HG02981 (cell line): Measurements from ENCODE around the gene PTPN3.
A peak's percentile ranks its signal among the peaks of the same experiment; 100 is the strongest.

Source experiments
- ATAC-seq: cut with Tn5 transposase; IDR thresholded peaks from one replicate; pipeline ENCODE4 v1.9.1; 2021; ENCODE audit warnings: mild to moderate bottlenecking, moderate library complexity; ENCODE audit not compliant: unreplicated experiment

PTPN3 gene

GRCh38 chr9:109454601-109455155 is 43.4 kb downstream of the PTPN3 start:
- no peak for ATAC-seq

DNA sequence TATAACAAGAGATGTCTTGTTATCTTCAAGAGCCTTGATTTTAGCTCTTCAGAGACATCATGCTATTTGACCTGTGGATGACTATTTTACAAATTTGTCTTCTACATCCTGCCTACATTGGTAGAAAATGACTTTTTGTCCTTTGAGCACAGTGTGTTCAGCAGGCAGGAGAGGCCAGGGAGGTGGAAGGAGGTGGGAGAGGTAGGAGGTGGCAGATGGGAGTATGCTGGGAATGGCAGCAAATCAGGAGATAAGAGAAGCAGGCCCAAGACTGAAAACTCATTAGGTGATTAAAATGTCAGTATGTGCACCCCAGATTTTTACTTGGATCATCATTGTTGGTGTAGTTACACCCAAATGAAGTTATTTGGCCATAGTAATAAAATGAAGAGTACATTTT is 44.1 kb downstream of the PTPN3 start:
- no peak for ATAC-seq

- ATAC-seq, result no peak
These were observed 44.8 kb downstream of the PTPN3 start for GRCh38 chr9:109453210-109453842.

DNA sequence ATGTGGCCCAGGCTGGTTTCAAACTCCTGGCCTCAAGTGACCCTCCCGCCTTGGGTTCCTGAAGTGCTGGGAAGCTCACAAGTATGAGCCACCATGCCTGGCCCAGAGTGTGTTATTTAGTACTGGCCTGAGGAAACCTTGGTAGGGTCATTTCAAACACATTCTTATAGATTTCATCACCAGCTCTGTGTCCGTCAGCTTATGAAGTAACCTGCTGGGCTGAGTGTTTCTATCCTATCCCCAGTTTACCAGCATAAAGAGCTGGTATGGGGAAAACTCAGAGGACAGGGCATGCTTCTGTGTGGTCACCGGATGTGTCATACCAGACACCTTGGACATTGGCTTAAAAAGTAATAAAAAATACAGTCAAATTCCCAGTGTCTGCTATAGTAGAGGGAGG is 45.3 kb downstream of the PTPN3 start:
- ATAC-seq, result no peak

GRCh38 chr9:109451311-109452025 is 46.6 kb downstream of the PTPN3 start:
- no peak for ATAC-seq

DNA sequence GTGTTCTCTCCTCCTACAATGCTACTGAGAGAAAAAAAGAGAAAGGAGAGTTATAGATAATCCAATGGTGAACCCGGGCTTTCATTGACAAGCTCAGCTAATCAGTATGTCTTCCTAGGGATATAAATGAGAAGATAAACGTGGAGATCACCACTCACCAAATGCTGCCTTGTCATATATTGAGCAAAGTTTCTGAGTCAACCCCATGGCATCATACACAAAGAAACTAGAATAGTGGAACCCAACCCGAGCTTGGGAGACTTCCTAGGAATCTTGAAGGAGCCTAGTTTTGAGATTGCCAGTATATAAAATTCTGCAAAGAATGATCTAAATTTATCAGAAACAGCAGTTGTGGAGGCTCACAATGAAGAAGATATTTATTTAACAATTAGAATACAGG is 47.8 kb downstream of the PTPN3 start:
- no peak for ATAC-seq

DNA sequence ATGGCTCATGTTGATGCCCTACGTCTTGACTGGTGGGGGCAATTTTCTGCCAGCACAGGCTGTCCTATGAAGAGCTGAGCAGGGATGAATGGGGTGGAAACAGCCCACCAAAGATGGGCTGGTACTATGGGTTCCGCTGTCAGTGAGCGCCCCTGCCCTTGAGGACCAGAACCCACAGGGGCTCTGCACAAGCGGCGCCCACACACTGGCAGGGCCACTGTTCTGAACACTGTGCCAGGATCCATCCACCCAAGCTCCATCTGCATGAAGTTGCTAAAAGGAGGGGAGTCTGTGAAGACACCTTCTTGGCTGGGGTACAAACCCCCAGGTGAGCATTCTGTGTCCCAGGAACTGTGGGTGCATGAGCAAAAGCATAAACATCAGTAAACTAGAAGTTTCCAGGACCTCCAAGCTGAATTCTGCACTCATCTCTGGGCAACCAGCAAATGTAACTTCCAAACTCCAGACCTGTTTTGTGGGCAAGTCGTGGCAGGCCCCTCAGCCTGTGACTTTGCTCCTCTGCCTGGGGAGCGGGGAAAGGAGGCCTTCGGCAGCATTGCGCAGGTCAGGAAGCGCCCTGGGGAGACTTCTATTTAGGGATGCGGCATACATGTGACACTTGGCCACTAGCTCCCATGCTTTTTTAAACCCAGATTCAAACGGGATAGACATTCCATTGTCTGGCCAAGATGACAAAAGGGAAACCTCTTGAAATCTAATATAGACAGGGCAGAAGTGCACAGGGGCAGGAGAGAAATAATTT is 48.9 kb downstream of the PTPN3 start:
- ATAC-seq, result no peak

DNA sequence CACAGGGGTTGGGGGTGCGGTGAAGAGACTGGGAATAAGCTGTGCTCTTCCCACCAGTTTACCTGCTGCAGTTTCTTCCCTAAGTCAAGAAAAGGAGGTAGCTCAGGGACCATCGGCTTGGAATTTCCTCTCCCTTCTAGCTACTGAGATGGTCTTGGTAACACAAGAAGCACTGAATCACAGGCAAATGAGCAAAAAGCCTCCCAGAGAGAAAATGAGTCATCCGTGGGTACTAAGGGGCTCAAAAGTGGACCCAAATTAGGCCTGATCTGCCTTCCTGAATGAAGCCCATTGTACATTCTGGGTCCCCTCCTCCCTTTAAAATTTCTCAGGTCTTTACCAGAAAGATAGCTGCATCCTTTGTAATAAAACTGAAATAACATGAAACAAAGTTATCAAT is 49.9 kb downstream of the PTPN3 start:
- no peak for ATAC-seq

DNA sequence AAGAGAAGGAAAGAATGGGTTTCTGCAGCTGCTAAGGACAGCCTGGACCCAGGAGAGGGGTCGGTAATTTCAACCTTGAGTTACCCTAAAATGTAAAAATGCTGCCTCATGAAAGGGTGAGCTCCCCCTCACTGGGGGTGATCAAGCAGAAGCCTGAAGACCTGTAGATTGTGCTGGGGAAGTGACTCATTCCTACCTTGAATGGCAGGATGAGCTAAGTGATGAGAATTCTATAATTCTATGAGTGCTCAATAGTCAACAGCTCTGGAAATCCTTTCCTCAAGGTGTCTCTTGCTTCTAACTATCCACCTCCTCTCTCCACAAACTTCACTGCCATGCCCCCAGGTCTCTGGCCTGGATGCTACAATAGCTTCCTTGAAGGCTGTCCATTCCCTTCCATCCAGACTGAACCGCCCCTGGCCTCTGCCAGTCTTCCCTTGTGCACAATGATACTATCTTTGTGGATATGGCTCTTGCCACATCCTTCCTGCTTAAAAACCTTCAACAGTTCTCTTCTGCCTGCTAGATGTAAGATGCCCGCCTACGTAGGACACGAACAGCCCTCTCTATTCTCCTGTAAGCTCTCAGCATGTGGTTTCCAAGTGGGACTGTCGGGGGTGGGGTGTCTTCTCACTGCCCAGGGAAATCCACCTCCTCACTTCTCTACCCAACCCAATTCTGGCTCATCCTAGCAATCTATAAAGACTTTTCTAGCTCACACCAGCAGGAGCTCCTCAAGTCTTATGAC is 50.6 kb downstream of the PTPN3 start:
- no peak for ATAC-seq

- ATAC-seq, result no peak
These were observed 53.3 kb downstream of the PTPN3 start for GRCh38 chr9:109444771-109445320.

GRCh38 chr9:109442716-109443115 is 55.4 kb downstream of the PTPN3 start:
- ATAC-seq, result no peak

DNA sequence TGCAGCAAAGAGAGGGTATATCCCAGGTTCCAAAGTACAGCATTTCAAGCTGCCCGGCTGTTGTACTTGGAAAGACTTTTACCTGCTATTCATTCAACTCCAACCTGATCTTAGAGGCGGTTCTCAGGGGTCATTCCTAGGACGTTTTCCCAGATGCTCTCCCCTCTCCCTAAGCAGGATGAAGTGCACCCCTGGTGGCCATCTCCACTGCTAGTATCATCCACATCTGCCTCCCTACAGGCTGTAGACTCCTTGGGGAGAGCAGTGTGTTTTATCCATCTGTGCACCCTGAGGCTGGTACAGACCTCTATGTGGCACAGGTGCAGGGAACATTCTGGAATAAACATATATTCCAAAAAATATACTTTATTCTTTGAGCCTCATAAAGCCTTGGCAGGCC is 56.8 kb downstream of the PTPN3 start:
- ATAC-seq, result no peak

DNA sequence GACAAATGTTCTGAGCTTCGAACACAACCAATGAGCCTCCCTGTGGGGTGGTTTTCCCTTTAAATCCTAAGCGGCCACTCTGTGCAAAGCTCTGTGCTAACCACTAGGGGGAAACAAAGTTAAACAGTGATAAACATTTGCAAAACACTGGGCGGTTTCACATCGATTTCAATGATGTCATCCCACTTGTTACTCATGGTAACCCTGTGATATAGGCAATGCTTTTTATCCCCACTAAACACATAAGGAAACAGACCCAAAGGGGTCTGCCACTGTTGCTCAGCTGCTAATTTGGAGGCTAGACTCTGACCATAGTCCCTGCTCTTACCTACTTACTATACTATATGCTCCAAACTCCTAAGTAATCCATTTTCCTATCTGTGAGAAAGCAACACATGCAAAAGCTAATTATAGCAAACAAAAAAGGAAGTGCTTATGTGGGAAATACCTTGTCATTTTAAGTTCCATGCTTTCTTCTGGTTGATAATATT is 57.3 kb downstream of the PTPN3 start:
- ATAC-seq, result peak; percentile 98

DNA sequence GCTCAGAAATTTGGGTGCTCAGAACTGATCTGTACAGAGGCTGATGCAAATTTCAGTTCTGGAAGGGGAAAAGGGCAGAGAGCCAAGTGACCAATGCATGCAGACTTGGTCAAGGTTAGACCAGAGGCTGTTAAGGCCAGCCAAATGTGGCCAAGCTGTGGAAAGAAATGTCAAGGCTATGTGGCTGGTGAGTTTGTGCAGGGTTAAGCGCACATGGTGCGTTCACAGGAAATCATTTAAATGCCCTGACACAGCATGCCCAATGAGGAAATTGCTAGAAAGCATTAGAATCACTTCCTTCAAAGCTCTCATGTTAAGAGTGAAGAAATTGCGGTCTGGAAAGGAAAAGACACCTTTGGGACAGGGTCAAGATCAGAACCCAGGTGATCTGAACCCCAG is 58.0 kb downstream of the PTPN3 start:
- ATAC-seq, result peak; percentile 14

- ATAC-seq, result no peak
These were observed 58.6 kb downstream of the PTPN3 start for GRCh38 chr9:109439378-109440116.

- ATAC-seq, result no peak
These were observed 60.8 kb downstream of the PTPN3 start for GRCh38 chr9:109437286-109437685.

- no peak for ATAC-seq
These were observed 62.0 kb downstream of the PTPN3 start for GRCh38 chr9:109436071-109436470.

DNA sequence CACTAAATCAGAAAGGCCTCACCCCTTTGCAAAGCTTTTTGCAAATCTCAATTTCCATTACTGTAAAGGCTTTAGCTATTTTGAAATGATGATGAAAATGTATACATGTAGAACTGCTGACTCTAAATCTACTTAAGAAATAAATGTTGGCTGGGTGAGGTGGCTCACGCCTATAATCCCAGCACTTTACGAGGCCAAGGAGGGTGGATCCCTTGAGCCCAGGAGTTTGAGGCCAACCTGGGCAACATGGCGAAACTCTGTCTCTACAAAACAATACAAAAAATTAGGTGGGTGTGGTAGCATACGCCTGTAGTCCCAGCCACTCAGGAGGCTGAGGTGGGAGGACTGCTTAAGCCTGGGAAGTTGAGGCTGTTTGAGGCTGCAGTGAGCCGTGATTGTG is 64.6 kb downstream of the PTPN3 start:
- no peak for ATAC-seq

GRCh38 chr9:109430231-109430630 is 67.9 kb downstream of the PTPN3 start:
- ATAC-seq, result no peak

GRCh38 chr9:109428854-109429253 is 69.3 kb downstream of the PTPN3 start:
- ATAC-seq, result no peak
